ENCODE results near the gene CEP164.

Gene CEP164

DNA sequence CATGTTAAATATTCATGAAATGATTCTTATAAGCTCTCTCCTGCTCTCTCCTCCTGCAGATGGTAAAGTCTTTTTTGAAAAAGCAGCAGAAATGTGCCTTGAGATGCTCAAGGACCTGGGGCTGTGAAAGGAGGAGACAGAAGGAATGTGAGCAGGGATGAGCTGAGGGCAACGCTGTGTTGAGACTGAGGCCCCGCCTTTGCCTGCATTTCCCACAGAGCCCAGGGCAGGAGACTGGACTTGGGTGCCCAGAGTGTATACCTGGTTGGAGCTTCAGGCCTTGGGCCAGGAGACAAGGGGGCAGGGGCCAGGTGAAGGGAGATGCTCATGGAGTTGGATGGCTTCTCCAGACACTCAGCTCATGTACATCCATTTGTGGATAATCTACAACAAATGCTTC, 39.2 kb downstream of the CEP164 start:
- DNase-seq, result no peak

DNA sequence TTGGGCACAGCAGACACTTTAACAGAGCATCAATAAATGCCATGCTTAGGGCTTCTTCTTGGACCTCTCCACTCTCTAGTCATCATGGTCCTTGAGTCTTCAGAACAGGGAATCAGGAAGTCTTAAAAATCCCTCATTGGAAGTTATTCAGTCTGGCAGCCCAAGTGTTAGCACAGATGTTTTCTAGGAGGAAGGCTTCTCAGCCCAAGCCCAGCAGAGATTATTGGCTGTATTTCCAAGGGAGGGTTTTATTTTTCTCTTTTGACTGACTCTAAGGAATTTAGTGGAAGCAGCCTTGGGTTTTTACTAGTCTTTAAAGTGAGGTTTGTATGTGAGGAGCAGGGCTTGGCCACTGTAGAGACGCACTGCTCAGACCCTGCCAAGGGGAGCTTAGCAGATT, 41.9 kb downstream of the CEP164 start:
- no peak for DNase-seq

DNA sequence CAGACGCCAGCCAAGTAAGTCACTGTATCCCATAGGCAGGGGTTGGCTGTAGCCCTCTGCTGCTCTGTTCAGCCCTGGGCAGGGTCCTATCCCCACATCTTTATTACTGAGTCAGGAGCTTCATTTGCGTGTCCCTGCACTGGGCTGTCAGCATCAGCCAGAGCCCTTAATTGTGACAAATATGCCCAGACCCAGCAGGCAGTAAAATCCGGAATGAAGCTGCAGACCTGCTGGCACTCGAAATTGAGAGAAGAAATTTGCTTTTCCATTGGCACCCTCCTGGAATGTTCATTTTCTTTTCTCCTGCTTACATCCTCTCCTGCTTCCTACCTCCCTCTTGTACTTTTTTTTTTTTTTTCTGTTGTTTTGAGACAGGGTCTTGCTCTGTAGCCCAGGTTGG, 43.8 kb downstream of the CEP164 start:
- DNase-seq, result no peak

DNA sequence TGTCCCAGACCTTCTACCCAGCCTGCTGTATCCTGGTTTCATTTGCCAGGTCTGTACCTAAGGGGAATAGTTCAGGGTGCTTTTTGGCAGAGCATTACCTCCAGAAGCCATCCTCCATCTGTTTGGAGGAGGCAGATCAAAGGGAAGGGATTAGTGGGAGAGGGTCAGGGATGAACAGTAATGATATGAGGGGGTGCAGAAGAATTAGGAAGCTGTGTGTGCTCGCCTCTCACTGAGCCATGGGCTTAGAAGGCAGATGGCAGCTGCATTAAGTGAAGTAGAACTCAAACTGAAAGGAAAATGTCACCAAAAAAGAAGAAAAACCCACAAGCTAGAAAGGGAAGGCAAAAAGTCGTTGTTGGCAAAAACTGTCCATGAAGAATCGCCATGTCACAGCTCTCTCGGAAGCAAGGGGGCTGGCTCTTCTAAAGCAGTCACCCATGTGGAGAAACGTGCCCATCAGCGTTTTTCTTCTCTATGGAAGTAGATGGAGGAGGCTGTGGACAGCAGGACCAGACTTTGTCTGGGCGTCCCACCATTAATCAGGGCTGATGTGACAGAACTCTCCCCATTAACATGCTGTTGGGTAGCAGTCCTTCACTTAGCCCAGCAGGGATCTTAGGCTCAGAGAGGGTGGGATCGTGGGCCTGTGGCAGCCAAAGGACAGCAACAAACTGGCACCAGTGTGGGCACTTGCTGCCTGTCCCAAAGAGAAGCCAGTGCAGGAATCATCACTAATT, 46.8 kb downstream of the CEP164 start:
- DNase-seq, result no peak

DNA sequence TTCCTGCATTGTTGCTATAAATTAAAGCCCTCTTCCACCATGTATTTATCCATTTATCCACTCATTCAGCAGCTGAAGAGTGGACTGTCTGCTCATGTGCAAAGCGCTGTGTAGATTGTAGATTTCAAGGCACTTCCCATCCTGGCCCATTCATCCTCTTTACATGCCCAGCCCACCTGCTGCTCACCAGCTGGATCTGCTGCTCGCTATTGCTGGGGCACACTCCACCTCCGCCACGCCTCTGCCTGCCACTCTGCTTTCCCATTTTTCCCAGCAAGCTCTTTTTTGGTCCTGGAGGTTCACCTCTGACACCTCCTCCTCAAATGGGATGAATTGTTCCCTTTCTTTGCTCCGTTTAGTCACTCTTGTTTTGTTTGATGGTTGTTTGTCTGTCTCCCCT, 48.3 kb downstream of the CEP164 start:
- DNase-seq, result no peak

DNA sequence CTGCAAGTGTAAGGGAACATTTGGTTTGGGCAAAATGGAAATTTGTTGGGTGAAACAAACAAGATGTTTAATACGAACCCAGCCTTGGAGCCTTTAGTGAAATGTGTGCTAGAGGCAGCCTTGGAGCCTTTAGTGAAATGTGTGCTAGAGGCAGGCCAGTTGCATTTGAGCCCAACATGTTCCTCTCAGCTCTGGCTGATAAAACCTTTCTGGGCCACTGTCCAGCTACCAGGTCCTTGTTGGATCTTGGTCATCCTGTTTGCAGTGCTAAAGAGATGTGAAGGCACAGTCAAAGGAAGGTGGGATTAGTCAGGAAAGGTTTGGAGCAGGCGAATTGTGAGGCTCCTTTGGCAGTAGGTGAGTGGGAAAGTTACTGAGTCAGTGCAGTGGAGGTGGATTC, 48.9 kb downstream of the CEP164 start:
- DNase-seq, result no peak

DNA sequence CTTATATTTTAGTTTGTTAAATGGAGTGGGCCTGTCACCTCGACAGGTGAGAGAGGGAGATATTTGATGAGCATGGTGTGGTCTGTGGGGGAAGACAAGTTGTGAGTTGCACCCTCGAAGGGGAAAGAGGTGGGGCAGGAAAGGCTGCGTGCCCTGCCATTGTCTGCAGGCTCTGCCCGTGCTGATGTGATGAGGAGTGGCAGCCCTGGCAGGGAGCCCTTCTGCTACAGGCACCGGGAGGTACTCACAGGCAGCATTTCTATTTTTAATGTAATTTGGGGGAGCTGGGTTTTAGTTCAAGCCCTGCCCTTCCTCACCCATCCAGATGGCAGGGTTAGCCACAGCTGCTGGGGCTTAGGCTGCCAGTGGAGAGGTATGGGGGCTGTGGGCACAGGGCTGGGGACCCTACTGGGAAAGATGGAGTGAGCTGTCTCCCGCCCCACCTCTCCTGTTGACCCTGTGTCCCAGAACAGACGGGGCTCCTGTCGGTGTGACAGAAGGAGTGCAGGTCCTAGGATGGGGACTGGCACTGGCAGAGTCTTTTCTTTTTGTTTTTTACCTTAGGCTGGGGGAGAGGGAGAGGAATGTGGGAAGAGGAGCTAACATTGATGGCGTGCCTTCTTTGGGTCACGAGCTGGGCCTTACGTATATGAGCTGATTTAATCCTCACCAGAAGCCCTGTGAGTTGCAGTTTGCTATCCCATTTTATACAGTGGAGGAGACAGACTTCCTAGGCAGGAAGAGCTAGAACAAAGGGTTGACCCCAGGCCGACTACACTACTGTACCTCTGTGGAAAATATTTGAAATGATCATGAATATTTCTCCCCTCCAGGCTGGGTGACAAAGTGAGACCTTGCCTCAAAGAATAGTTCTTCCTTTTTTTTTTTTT, 51.6 kb downstream of the CEP164 start:
- no peak for DNase-seq

DNA sequence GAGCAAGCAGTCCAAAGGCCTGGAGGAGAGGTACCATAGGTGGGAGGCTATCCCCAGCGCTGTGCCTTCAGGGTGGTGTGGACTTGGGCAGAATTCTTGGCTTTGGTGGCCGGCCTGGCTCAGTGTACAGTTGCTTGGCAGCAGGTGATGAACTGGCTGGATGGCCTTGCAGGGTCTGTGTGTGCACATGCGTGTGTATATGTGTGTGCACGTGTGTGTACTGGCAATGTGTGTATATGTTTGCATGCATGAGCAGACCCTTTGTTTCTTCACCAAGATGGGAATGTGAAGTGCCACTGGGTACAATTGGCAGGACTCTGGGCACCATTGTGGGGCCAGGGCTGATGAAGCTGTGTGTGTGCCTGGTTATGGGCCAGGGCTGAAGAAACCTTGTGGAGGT, 53.0 kb downstream of the CEP164 start:
- no peak for DNase-seq

DNA sequence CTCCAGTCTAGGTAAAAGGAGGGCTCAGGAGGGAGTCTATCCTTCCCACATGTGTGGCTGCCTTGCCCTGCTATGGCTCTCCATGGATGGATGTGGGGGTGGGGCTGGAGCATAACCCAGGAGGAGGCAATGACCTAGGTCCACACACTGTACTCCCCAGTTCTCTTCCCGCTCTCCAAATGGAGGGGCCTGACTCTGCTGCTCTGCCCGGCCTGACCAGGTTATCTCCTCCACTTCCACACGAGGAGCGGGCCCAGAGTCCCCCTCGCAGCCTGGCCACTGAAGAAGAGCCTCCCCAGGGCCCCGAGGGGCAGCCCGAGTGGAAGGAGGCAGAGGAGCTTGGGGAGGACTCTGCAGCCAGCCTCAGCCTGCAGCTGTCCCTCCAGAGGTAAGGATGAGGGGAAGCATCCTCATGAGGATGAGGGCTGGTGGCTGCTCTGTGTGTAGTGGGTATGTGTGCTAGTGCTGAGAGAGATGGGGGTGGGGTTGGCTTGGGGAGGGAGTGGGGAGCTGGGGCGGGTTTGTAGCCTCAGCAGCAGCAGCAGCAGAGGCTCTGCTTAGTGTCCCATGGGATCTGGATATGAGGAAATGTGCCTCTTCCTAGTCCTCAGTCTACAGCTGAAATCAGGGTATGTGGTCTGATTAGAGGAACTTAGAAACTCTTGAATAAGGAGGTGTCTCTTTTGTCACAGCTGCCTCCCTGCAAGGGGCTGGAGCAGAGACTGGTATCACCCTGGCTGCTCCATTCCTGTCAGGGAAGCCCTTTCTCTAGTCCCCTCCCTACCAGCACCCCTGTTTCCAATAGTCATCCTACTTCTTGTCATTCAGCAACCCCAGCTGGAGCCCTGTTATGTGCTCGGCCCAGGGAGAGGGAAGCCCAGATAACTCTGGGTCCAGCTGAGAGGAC, 54.1 kb downstream of the CEP164 start:
- no peak for DNase-seq

DNA sequence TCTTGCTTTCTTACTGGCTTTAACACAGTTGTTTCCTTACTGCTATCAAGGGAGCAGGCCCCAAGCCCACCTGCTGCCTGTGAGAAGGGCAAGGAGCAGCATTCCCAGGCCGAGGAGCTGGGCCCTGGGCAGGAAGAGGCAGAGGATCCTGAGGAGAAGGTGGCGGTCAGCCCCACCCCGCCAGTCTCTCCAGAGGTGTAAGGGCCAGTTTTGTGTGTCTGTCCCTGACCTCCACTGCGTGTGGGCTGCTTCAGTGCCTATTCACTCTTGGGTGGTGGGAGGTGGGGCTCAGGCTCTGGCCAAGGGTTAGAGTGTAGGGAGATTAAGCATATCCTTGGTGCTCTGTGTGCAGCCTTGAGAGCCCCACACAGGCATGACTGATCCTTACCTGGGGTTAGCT, 55.1 kb downstream of the CEP164 start:
- no peak for DNase-seq

DNA sequence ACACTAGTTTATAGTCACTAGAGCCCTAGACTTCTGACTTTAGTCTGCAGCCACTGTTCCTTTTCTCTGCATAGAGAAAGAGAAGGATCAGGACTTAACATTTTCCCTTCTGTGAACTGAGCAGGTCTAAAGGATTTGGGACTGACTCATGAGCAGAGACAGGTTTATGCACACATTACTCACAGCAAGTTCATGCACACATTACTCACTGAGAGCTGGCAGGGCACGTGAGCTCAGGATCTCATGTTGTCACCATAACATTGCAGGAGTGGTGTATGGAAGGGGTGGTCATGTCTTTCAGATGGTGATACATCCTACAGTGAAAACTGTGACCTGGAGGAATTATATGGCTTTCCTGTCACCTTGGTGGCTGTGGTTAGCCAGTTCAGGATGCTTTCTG, 56.4 kb downstream of the CEP164 start:
- no peak for DNase-seq

DNA sequence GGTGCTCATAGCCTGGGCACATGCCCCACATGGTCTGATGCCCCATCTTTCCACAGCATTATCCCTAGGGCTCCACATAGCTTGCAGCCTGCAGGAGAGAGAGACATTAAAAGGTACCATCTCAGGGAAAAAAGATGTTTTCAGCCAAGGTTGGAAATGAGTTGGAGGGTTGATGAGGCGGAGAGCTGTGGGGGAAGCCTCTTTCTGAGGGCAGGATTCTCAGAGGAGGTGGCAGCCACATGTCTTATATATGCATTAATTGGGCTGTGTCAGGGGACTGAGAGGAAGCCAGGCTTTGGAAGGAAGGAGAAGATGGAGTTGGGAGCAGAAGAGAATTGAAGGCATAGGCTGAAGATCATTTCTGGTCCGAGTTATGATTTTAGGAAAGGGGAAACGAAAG, 57.8 kb downstream of the CEP164 start:
- no peak for DNase-seq

DNA sequence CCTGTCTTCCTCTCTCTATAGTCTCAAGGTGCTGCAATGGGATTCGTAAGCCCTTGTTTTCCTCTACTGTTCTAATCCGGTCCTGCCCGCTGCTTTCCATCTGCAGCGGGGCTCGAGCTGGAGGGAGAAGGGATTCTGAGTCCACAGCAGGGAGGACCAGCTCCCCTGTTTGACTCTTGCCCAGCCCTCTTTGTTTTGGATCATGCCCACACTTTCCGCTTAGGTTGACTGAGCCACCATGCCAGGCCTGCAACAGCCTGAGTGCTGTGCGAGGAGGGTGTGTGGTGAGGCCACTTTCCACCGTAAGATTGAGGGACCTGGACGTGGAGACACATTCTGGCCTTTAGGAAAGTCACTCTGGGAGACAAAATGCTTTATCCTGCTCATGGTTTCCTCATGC, 58.3 kb downstream of the CEP164 start:
- no peak for DNase-seq

DNA sequence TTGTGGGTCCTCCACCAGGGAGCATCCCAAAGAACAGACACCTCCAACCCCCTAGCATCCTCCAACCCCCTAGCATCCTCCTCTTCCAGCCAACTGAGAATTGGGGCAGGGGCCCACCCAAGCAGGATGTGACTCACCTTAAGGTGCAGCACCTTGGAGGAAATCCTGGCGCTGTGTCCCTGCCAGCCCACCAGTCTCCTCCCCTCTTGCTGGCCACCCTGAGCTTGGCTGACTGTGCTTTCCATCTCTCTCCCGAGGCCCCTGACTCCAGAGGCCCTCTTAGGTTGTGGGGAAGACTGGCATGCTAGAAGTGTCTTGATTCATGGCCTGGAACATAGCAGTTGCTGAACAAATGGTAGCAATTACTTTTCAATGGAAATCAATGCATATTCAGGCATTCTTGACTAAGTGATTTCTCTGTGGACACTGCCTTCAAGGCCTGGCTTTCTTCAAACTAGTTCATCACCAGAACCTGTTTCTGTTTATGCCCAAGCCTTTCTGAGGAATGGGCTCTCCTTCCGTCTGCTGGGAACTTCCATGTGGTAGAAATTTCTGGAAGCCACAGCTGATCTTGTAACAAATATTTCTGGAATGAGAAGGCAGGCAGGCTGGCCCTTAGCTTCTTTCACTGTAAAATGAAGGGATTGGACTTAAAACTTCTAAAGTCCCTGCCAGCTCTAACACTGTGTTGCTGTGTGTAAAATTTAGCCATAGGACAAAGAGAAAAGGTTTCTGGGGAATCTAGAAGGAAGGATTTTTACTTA, 60.5 kb downstream of the CEP164 start:
- DNase-seq, result no peak

DNA sequence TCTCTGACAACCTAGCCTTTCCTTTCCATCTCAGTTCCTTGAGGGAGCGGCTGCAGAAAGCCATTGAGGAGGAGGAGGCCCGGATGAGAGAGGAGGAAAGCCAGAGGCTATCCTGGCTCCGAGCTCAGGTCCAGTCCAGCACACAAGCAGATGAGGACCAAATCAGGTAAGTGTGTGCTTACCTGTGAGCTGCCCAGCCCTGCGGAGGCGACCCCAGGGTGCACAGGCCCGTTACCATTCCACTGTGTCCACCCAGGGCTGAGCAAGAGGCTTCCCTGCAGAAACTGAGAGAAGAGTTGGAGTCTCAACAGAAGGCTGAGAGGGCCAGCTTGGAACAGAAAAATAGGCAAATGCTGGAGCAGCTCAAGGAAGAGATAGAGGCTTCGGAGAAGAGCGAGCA, 63.1 kb downstream of the CEP164 start:
- no peak for DNase-seq

DNA sequence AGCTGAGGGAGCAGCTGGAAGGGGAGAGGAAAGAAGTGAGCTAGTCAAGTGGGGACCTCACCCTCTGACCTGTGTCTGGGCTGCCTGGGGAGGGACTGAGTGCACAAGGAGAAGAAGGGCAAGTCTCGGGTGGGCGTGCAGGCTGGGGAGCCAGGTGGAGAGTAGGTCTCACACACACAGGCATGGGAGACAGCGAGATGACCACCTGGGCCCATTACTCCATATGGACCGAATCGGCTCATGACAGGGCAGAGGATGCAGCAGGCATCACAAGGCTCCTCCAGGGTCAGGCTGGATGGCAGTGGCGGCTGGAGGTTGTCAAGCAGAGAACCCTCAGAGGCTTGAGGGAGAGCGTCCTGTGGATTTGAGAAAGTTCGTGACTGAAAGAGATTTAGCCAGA, 63.5 kb downstream of the CEP164 start:
- DNase-seq, result no peak

DNA sequence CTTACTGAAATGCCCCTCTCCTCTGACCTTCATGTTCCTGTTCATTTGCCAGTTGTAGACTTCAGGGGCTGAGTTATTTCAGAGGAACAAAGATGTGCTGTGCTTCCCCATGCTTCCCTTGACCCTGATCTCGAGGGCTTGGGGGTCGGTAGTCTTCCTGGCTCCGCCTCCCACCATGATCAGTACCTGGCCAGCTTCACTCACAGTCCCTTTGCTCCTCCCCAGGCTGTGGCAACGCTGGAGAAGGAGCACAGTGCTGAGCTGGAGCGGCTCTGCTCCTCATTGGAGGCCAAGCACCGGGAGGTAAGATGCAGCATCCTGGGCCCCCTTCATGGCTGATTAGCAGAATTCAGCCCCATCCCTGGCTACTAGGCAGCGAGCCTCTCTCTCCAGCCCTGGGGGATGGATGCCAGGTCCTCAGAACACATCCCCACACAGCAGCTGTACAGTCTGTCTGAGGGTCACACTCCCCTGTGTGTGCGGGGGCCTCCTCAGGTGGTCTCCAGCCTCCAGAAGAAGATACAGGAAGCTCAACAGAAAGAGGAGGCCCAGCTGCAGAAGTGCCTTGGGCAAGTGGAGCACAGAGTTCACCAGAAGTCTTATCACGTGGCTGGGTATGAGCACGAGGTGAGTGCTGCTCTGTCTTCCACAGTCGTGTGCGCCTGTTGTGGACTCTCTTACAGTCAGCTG, 64.5 kb downstream of the CEP164 start:
- DNase-seq, result no peak

DNA sequence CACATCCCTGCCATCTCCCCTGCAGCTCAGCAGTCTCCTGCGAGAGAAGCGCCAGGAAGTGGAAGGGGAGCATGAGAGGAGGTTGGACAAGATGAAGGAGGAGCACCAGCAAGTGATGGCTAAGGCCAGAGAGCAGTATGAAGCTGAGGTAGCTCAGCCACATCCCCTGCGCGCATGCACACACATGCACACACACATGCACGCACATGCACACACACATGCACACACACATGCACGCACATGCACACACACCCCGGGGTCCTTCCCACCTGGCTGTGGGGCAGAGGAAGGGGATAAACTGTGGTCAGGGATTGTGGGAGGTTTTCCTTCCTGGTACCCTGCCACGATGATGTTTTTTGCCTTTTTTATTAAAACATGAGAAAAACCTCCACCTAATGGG, 65.3 kb downstream of the CEP164 start:
- no peak for DNase-seq

DNA sequence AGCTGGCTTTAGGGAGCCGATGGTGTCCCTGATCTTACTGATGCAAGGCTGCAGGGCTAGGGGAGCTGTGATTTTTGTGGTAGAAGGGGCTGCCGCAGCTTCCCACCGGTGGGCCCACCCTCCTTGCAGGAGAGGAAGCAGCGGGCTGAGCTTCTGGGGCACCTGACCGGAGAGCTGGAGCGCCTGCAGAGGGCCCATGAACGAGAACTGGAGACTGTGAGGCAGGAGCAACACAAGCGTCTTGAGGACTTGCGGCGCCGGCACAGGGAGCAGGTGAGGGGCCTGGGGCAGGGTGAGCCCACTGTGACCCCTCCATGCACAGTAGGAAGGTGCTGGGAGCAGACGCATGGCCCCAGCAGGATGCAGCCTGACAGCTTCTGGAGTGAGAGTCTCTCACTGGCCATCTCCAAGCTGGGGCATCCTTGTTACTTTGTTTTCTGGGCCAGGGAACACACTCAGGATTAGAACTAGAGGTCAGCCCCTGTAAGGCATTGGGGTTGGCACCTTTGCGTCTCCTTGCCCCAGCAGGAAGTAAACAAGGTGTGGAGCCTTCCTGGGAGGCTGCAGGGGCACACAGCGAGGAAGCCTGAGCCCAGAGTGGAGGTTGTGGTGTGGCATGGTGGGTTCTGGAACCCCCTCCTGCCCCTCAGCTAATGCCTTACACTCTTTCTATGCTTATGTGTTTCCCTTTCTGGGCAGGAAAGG, 66.7 kb downstream of the CEP164 start:
- DNase-seq, result no peak

DNA sequence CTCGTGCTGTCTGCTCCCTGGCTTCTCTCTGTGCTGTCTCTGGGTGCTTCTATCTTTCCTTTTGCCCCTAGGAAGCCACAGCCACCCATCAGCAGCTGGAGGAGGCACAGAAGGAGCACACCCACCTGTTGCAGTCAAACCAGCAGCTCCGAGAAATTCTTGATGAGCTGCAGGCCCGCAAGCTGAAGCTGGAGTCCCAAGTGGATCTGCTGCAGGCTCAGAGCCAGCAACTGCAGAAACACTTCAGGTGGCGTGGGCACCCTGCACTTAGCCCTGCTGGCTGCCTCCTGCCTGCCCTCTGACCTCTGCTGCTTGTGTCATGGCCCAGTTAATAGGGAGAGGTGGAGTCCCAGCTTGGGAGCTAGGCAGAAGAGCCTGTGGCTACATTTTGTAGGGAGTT, 67.8 kb downstream of the CEP164 start:
- DNase-seq, result no peak

DNA sequence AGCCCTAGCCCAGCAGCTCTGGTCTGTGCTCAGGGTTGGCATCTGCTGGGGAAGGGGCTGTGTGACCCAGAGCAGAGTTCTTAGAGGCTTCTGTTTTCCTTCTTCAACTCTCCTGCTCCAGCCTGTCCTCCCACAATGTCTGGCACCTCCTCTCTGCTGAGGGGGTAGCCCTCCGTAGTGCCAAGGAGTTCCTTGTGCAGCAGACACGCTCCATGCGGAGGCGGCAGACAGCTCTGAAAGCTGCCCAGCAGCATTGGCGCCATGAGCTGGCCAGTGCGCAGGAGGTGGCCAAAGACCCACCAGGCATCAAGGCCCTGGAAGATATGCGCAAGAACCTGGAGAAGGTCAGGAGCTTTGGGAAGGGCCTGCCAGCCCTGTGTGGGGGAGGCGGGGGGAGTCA, 69.3 kb downstream of the CEP164 start:
- DNase-seq, result no peak
